Germinal center (tissue), 1 donor: ENCODE measurements around the gene LTO1.

Experiments used
- DNase-seq: peaks from one replicate; pipeline ENCODE4 v3.0.0; 2012; ENCODE audit warnings: mixed read lengths, low spot score

LTO1 gene

DNA sequence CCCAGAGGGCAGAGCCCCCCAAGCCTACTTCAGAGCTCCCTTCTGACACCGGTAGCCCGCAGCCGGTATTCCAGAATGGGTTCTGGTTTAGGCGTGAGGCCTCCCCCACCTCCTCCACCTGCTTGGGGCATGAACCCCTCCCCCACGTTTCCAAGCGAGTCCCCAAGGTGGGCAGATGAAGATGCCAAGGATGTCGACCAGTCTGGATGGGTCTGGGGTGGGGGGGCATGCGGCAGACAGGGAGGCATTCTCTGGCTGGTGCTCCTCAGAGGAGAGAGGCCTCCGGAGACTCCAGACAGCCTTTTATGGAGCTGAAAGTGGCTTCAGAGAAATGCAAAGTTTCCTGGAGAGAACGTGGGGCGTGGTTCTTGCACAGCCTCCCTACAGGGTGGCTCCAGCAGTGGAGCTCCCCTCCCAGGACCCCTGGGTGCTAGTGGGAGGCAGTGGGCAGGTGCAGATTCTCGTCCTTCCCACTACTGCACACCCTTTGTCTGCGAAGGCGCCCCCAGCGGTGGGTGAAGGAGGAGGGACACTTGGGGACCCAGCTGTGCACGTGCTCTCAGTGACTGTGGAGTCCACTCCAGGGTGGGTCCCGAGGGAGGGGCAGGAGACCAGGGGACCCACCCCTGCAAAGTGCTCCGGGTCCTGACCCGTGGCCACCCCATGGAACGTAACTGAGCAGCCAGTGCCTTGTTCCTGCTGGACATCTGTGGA is 30.0 kb downstream of the LTO1 start:
- no peak for DNase-seq

- DNase-seq: no peak
These were observed 30.8 kb downstream of the LTO1 start for GRCh38 chr11:69644071-69644961.

DNA sequence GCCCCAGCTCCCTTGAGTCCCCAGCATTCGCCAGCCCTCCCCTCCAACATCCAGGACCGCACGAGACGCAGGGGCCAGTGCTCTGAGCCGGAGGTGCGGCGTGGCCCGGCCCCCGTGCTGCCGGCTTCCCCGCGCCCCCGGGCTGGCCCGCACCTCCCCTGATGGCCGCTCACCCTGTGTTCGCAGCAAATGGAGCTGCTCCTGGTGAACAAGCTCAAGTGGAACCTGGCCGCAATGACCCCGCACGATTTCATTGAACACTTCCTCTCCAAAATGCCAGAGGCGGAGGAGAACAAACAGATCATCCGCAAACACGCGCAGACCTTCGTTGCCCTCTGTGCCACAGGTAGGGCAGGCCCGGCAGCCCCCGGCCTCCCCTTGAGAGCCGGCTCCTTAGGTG is 31.5 kb downstream of the LTO1 start:
- no peak for DNase-seq

- peak; percentile 80 for DNase-seq
These were observed 32.1 kb downstream of the LTO1 start for GRCh38 chr11:69642913-69643632.

- peak; percentile 75 for DNase-seq
These were observed 32.6 kb downstream of the LTO1 start for GRCh38 chr11:69642549-69642912.

GRCh38 chr11:69641681-69642548 is 33.2 kb downstream of the LTO1 start:
- no peak for DNase-seq

DNA sequence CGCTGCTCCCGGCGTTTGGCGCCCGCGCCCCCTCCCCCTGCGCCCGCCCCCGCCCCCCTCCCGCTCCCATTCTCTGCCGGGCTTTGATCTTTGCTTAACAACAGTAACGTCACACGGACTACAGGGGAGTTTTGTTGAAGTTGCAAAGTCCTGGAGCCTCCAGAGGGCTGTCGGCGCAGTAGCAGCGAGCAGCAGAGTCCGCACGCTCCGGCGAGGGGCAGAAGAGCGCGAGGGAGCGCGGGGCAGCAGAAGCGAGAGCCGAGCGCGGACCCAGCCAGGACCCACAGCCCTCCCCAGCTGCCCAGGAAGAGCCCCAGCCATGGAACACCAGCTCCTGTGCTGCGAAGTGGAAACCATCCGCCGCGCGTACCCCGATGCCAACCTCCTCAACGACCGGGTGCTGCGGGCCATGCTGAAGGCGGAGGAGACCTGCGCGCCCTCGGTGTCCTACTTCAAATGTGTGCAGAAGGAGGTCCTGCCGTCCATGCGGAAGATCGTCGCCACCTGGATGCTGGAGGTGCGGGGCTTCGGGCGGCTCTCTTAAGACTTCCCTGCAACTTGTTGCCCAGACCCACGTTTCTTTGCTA is 34.1 kb downstream of the LTO1 start, which contains the start of gene CCND1:
Gene CCND1 (plus strand): TSS at position 162 of the 587 bp plus-strand sequence. CDS start 158 bp downstream, at position 320.
- DNase-seq: no peak

DNA sequence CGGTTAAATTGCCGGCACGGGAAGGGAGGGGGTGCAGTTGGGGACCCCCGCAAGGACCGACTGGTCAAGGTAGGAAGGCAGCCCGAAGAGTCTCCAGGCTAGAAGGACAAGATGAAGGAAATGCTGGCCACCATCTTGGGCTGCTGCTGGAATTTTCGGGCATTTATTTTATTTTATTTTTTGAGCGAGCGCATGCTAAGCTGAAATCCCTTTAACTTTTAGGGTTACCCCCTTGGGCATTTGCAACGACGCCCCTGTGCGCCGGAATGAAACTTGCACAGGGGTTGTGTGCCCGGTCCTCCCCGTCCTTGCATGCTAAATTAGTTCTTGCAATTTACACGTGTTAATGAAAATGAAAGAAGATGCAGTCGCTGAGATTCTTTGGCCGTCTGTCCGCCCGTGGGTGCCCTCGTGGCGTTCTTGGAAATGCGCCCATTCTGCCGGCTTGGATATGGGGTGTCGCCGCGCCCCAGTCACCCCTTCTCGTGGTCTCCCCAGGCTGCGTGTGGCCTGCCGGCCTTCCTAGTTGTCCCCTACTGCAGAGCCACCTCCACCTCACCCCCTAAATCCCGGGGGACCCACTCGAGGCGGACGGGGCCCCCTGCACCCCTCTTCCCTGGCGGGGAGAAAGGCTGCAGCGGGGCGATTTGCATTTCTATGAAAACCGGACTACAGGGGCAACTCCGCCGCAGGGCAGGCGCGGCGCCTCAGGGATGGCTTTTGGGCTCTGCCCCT is 34.7 kb downstream of the LTO1 start:
- no peak for DNase-seq

- no peak for DNase-seq
These were observed 35.3 kb downstream of the LTO1 start for GRCh38 chr11:69639831-69640230.

- peak; percentile 53 for DNase-seq
These were observed 36.0 kb downstream of the LTO1 start for GRCh38 chr11:69638941-69639681.

- DNase-seq: no peak
These were observed 36.9 kb downstream of the LTO1 start for GRCh38 chr11:69637941-69638871.

DNA sequence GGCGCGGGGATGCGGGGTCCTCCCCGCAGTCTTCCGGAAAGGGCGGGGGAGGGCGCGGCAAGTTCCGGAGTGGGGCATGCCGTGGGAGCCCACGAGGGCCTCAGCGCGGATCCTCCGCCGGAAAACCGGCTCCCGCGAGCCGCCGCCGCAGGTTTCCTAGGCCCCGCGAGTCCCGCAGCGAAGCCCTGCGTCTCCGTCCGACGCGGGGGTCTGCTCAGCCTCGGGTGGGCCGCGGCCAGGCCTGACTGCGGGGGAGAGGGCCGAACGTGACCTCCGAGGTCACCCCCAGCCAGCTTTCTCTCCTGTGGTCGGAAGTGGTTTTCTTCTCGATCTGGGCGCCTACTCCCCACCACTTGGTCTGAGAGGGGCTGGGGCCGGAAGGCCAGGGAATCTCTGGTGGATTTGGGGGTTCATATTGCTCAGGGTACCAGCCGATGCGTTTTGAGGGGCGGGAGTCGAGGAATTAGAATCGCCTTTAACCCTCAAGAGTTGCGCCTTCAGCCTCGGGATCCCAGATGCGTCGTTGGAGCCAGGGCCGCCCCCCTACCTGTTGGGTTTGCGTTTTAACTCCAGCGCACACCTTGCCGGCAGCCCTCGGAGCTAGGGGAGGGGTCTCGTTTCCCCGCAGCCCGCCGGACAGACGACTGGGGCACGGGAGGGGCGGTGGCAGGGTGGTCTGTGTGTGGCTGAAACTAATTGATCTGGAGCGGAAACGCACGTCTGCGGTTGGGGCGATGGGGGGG is 37.8 kb downstream of the LTO1 start:
- DNase-seq: no peak

DNA sequence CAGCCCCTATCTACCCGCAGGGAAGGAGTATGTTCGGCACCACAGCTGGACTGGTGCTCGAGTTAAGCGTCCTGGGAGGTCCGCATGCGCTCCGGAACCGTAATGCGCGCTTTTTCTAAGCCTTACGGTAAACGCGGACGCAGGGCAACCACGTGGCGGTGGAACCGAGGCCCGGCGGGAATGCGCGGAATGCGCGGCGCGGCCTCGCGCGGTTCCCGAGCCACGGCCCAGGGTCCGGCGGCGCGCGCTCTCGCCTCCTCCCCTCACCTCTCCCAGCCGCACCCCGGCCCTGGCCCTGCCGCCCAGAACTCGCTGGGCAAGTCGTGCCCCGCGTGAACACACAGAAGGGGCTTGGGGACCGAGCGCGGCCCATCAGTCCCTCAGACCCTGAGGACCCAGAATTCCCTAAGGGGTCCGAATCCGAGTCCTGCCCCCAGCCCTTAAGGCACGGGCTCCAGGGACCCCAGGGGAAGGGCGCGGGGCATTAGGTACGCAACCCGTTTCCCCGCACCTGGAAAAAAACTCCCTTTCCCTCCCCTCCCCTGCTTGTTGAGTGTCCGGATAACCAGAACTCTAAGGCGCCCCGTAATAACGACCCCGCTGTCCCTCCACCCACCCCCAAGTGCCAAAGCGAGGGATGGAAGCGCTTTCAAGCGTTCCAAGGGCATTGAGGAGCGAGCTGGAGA is 38.5 kb downstream of the LTO1 start:
- no peak for DNase-seq

DNA sequence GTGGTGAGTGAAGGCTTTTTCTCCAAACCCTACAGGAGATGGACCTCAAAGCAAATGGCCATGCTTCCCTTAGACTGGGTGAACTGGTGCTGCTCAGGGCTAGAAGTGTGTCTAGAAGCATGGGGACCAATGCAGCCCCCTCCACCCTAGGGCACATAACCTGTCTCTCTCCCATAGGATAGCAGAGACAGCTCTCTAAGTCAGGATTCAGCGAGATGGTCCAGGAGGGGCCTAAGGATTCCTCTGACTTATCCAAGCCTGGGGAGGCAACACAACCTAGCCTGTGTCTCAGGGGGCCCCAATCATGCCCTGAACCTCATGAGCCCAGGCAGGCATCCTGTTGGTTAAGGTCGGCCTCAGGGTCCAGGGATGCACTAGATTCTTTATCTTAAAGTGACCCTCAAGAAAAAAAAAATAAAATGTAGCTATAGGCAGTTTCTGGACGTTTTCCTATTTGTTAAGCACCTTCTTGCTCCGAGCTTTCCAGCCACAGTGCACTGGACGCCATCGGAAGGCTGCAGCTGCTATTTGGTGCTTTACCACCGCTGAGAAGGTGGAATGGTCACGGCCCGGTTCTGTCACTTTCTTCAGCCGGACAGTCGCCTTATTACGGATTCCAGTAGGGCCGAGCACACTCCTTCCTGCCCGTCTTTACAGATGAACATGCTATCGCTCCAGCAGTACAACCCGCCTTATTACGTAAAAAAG is 39.2 kb downstream of the LTO1 start:
- no peak for DNase-seq

DNA sequence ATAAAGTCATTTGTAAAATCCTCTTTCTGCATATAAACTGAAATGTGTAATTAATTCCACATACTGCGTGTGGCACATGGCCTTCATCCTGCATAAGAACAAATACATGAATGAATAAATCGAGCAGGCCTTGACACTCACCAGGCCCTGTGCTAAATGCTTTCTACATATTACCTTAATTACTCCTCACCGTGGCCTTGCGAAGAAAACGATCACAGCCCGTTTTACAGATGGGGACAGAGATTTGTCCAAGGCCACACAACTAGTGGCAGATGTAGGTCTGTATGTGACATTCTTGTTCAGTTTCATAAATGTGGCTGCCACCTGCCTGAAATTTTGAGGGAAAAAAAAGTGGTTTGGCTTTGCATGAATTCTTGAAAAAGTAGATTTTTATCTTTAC is 40.0 kb downstream of the LTO1 start:
- DNase-seq: no peak

DNA sequence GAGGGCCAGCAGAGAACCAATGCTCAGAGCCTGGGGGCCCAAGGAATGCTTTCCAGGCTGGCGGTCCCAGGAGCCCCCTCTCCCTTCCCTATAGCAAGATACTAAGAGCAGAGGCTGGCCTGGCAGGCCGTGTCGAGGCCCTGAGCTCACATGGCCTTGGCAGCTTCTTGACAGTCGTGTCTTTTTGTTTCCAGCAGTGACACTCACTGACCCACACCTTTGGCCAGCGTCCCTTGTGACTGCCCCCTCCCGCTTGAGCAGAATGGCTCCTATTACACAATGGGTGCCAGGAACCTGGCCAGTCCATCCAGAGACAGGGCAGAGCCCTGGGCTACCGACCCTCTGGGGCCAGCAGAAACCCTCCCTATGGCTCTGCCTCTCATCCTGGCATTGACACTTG is 40.6 kb downstream of the LTO1 start:
- no peak for DNase-seq

DNA sequence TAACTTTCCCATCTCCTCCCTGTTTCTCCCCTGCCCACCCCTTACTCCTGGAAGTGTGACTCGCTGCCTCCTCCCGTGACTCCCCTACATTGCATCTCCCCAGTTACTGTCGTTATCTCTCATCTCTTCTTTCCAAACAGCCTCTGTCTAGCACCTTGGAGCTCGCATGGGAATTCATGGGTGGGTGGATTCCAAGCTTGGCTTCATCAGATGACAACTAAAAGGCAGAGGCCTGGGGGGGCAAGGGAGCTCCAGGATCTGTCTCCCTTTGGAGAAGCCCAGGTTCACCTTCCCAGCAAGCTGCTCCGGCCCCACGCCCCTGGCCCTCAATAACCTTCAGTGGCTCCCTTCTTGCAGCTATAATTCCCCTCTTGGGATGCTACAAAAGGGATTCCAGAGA is 41.1 kb downstream of the LTO1 start:
- DNase-seq: no peak
